ENCODE data around the gene DNAJC7. TPM values are rescaled to one million over a fixed set of nuclear protein-coding genes. Genes with fewer than 3 reads are reported as not detected.

The DNAJC7 gene
- total and polyA plus RNA-seq, 9 of the 15 experiments (the other 6 are each of a cell fraction or from before 2014, with no cell fraction given): 85.8 to 262 (median 157) TPM

- TF ChIP-seq DACH1 (IDR thresholded peaks at IDR 0.05; ENCODE audit: partially characterized antibody) (no peak), NFYB (IDR thresholded peaks at IDR 0.05; ENCODE audit: extremely low read depth, insufficient read length) (no peak), GATAD2A (IDR thresholded peaks at IDR 0.05) (no peak), ZNF175 (CRISPR knock-in tag; IDR thresholded peaks at IDR 0.05; ENCODE audit: low read depth) (no peak)
- TF ChIP-seq, protein P1, sequence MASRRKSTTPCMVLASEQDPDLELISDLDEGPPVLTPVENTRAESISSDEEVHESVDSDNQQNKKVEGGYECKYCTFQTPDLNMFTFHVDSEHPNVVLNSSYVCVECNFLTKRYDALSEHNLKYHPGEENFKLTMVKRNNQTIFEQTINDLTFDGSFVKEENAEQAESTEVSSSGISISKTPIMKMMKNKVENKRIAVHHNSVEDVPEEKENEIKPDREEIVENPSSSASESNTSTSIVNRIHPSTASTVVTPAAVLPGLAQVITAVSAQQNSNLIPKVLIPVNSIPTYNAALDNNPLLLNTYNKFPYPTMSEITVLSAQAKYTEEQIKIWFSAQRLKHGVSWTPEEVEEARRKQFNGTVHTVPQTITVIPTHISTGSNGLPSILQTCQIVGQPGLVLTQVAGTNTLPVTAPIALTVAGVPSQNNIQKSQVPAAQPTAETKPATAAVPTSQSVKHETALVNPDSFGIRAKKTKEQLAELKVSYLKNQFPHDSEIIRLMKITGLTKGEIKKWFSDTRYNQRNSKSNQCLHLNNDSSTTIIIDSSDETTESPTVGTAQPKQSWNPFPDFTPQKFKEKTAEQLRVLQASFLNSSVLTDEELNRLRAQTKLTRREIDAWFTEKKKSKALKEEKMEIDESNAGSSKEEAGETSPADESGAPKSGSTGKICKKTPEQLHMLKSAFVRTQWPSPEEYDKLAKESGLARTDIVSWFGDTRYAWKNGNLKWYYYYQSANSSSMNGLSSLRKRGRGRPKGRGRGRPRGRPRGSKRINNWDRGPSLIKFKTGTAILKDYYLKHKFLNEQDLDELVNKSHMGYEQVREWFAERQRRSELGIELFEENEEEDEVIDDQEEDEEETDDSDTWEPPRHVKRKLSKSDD (conservative IDR thresholded peaks at IDR 0.05; ENCODE audit: low read length): no peak
- TF ChIP-seq, protein P2, sequence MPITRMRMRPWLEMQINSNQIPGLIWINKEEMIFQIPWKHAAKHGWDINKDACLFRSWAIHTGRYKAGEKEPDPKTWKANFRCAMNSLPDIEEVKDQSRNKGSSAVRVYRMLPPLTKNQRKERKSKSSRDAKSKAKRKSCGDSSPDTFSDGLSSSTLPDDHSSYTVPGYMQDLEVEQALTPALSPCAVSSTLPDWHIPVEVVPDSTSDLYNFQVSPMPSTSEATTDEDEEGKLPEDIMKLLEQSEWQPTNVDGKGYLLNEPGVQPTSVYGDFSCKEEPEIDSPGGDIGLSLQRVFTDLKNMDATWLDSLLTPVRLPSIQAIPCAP (CRISPR knock-in tag; IDR thresholded peaks at IDR 0.05; ENCODE audit: borderline replicate concordance): no peak
- TF ChIP-seq, protein P3, sequence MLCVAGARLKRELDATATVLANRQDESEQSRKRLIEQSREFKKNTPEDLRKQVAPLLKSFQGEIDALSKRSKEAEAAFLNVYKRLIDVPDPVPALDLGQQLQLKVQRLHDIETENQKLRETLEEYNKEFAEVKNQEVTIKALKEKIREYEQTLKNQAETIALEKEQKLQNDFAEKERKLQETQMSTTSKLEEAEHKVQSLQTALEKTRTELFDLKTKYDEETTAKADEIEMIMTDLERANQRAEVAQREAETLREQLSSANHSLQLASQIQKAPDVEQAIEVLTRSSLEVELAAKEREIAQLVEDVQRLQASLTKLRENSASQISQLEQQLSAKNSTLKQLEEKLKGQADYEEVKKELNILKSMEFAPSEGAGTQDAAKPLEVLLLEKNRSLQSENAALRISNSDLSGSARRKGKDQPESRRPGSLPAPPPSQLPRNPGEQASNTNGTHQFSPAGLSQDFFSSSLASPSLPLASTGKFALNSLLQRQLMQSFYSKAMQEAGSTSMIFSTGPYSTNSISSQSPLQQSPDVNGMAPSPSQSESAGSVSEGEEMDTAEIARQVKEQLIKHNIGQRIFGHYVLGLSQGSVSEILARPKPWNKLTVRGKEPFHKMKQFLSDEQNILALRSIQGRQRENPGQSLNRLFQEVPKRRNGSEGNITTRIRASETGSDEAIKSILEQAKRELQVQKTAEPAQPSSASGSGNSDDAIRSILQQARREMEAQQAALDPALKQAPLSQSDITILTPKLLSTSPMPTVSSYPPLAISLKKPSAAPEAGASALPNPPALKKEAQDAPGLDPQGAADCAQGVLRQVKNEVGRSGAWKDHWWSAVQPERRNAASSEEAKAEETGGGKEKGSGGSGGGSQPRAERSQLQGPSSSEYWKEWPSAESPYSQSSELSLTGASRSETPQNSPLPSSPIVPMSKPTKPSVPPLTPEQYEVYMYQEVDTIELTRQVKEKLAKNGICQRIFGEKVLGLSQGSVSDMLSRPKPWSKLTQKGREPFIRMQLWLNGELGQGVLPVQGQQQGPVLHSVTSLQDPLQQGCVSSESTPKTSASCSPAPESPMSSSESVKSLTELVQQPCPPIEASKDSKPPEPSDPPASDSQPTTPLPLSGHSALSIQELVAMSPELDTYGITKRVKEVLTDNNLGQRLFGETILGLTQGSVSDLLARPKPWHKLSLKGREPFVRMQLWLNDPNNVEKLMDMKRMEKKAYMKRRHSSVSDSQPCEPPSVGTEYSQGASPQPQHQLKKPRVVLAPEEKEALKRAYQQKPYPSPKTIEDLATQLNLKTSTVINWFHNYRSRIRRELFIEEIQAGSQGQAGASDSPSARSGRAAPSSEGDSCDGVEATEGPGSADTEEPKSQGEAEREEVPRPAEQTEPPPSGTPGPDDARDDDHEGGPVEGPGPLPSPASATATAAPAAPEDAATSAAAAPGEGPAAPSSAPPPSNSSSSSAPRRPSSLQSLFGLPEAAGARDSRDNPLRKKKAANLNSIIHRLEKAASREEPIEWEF (CRISPR knock-in tag; IDR thresholded peaks at IDR 0.05): no peak
- TF ChIP-seq, protein P4, sequence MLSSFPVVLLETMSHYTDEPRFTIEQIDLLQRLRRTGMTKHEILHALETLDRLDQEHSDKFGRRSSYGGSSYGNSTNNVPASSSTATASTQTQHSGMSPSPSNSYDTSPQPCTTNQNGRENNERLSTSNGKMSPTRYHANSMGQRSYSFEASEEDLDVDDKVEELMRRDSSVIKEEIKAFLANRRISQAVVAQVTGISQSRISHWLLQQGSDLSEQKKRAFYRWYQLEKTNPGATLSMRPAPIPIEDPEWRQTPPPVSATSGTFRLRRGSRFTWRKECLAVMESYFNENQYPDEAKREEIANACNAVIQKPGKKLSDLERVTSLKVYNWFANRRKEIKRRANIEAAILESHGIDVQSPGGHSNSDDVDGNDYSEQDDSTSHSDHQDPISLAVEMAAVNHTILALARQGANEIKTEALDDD (IDR thresholded peaks at IDR 0.05): no peak
- POLR2A ChIA-PET: interaction anchor here (0.6 to 2.6 kb wide), 4 partner anchors 9 to 14 kb away, joined by 4 to 13 read pairs (median 4); no protein-coding TSS in a partner anchor
- Histone ChIP-seq H3K4me1 (replicated peaks in 1 of 2; ENCODE audit: control insufficient read depth in 2 of 2, insufficient read depth in 2 of 2, low read length in 2 of 2) (peaks cover 0 to 3% of the 10 kb centered on the region in 2 experiments; a peak in 1 of 5 replicates), H3K9me3 (replicated peaks; ENCODE audit: control insufficient read depth, insufficient read depth, low read depth, low read length) (no peaks in the 10 kb centered on the region), H3K36me3 (ENCODE audit: control insufficient read depth, insufficient read depth, low read length) (no peaks in the 10 kb centered on the region), H3K27me3 (ENCODE audit: control insufficient read depth in 2 of 2, insufficient read depth in 2 of 2, low read length in 2 of 2) (no peaks in the 10 kb centered on the region), H3K9ac (ENCODE audit: insufficient read depth in 1 of 2, low read depth in 2 of 2, low read length in 2 of 2) (peak overlapping the region in 1 of 2 experiments; percentile 65; a peak in 1 of 4 replicates), H3K4me2 (ENCODE audit: insufficient read depth, low read length) (no peak overlapping the region), H2AFZ (ENCODE audit: low read depth, low read length) (peak overlapping the region; percentile 68; the same call in 1 of the 2 replicates), H4K20me1 (replicated peaks; ENCODE audit: control insufficient read depth, insufficient read depth, low read length) (no peaks in the 10 kb centered on the region), H3K4me3 (no peak overlapping the region), H3K9me1 (ENCODE audit: control insufficient read depth, insufficient read depth, low read length) (no peaks in the 10 kb centered on the region), H3K27ac (ENCODE audit: extremely low read depth, low read depth, low read length) (no peak overlapping the region), H3K79me2 (ENCODE audit: control insufficient read depth, insufficient read depth, low read length) (no peaks in the 10 kb centered on the region)
- no peak for FAIRE-seq
- WGBS (ENCODE audit: insufficient coverage, low coverage, missing lambda C conversion rate): 60% methylated on average over 11 of the region's 11 CpGs
- ATAC-seq: no peak
- in situ Hi-C loops (cut with MboI): no loop called here
- no peak for DNase-seq (ENCODE audit: extremely low read depth in 1 of 4, low spot score in 3 of 4)
- intact Hi-C loops (cut with micrococcal nuclease): no loop called here
- no TSS peak for BruUV-seq (replicated peaks)
- CTCF ChIA-PET (ENCODE audit: low intra/inter-chr PET ratio): no interaction called here
These were observed 68.3 kb downstream of the DNAJC7 start for GRCh38 chr17:41948762-41949460.
